ENCODE data around the gene CKB.

The CKB gene

GRCh38 chr14:103550451-103551337 lies 28.1 kb upstream of the CKB start:
- DNase-seq (ENCODE audit: low read depth in 3 of 3, low spot score in 1 of 3), result no peak

GRCh38 chr14:103549361-103550311 lies 27.0 kb upstream of the CKB start:
- no peak for DNase-seq (ENCODE audit: low read depth in 3 of 3, low spot score in 1 of 3)

GRCh38 chr14:103548463-103549351 lies 26.1 kb upstream of the CKB start:
- DNase-seq (ENCODE audit: low read depth in 3 of 3, low spot score in 1 of 3), result no peak

GRCh38 chr14:103547941-103548462 lies 25.4 kb upstream of the CKB start:
- no peak for DNase-seq (ENCODE audit: low read depth in 3 of 3, low spot score in 1 of 3)

- no peak for DNase-seq (ENCODE audit: low read depth in 3 of 3, low spot score in 1 of 3)
Observed at GRCh38 chr14:103547455-103547940, 24.9 kb upstream of the CKB start.

GRCh38 chr14:103546652-103547454 lies 24.2 kb upstream of the CKB start:
- DNase-seq (ENCODE audit: low read depth in 3 of 3, low spot score in 1 of 3), result peak; percentile 28 to 69 (median 63)

GRCh38 chr14:103545915-103546651 lies 23.5 kb upstream of the CKB start:
- no peak for DNase-seq (ENCODE audit: low read depth in 3 of 3, low spot score in 1 of 3)

- DNase-seq (ENCODE audit: low read depth in 3 of 3, low spot score in 1 of 3), result no peak
Observed at GRCh38 chr14:103545219-103545914, 22.7 kb upstream of the CKB start.

- no peak for DNase-seq (ENCODE audit: low read depth in 3 of 3, low spot score in 1 of 3)
Observed at GRCh38 chr14:103544388-103545218, 22.0 kb upstream of the CKB start.

GRCh38 chr14:103543721-103544387 lies 21.2 kb upstream of the CKB start:
- no peak for DNase-seq (ENCODE audit: low read depth in 3 of 3, low spot score in 1 of 3)

GRCh38 chr14:103543140-103543539 lies 20.5 kb upstream of the CKB start:
- DNase-seq (ENCODE audit: low read depth in 3 of 3, low spot score in 1 of 3), result no peak

- no peak for DNase-seq (ENCODE audit: low read depth in 3 of 3, low spot score in 1 of 3)
Observed at GRCh38 chr14:103542605-103543088, 20.0 kb upstream of the CKB start.

GRCh38 chr14:103541709-103542604 lies 19.3 kb upstream of the CKB start:
- DNase-seq (ENCODE audit: low read depth in 3 of 3, low spot score in 1 of 3), result no peak

GRCh38 chr14:103540821-103541708 lies 18.4 kb upstream of the CKB start:
- DNase-seq (ENCODE audit: low read depth in 3 of 3, low spot score in 1 of 3), result no peak

Measured in stimulated activated CD4-positive, alpha-beta T cell treated with anti-CD3 and anti-CD28 coated beads, TNF-alpha, amount 100 ng/mL, for 1 hour (primary cell).